GM12878 (cell line): ENCODE results near the gene ASB15. TPM values are rescaled to one million over a fixed set of nuclear protein-coding genes. Genes with fewer than 3 reads are reported as not detected.

Experiments
- ATAC-seq: fragments of 200-7000 bp; cut with Tn5 transposase; 3 replicates; pipeline ENCODE4 v1.9.1; 2020; ENCODE audit warnings: mild to moderate bottlenecking, moderate library complexity
- BruUV-seq: library from RNA; stranded (reverse); fragments of 400-500 nt; replicated peaks from 2 replicates; lab custom pipeline; 2021; lab: Mats Ljungman, UMichigan
- CTCF ChIA-PET: fragments of 300-600 bp; sonication (Branson Sonifier 250); formaldehyde crosslinking; extraction: SDS; loops from one replicate; lab custom pipeline; 2021; ENCODE audit warnings: inconsistent platforms; lab: Yijun Ruan, JAX
- POLR2A ChIA-PET: fragments of 350-600 bp; formaldehyde crosslinking; extraction: SDS; loops from one replicate; lab custom pipeline; 2021; ENCODE audit warnings: inconsistent platforms; lab: Charles Lee
- RAD21 ChIA-PET: fragments of 300-600 bp; sonication (Branson Sonifier 250); formaldehyde crosslinking; loops from one replicate; lab custom pipeline; 2023; ENCODE audit warnings: antibody characterized with exemption; ENCODE audit not compliant: unreplicated experiment; lab: Charles Lee
- SMC1A ChIA-PET: fragments of 300-600 bp; sonication (Branson Sonifier 250); formaldehyde crosslinking; loops from one replicate; lab custom pipeline; 2023; ENCODE audit not compliant: unreplicated experiment, uncharacterized antibody; lab: Charles Lee
- DNase-seq: peaks from one replicate; pipeline ENCODE4 v3.0.0-alpha.2; 2011; ENCODE audit warnings: low read depth, low spot score
- FAIRE-seq: peaks from 3 replicates; lab custom pipeline; 2011; peaks lifted over from hg19 to GRCh38; lab: Jason Lieb, UNC
- H2AFZ ChIP-seq: 2 replicates; pipeline ENCODE4 v1.6.0; 2011; ENCODE audit warnings: low read depth, low read length, control low read depth; ENCODE audit not compliant: control insufficient read depth
- H3K27ac ChIP-seq: 2 replicates; pipeline ENCODE4 v1.5.1; 2011; ENCODE audit warnings: control low read depth; ENCODE audit not compliant: control insufficient read depth, insufficient read depth
- H3K27me3 ChIP-seq, 2 experiments: replicated peaks in 1 of 2; 2 replicates each; pipeline versions ENCODE4 v1.6.0 to v1.6.1; 2011; ENCODE audit warnings: low read length in 1 of 2; ENCODE audit not compliant: control insufficient read depth in 2 of 2, insufficient read depth in 2 of 2
- H3K36me3 ChIP-seq, 2 experiments: 2 replicates each; pipeline ENCODE4 v1.5.1; 2011; ENCODE audit warnings: low read length in 1 of 2; ENCODE audit not compliant: control insufficient read depth in 2 of 2, insufficient read depth in 2 of 2
- H3K4me1 ChIP-seq: 2 replicates; pipeline ENCODE4 v1.6.1; 2011; ENCODE audit warnings: mild to moderate bottlenecking, low read length, moderate library complexity, mixed read lengths; ENCODE audit not compliant: control insufficient read depth, insufficient read depth
- H3K4me2 ChIP-seq: 2 replicates; pipeline ENCODE4 v1.6.0; 2011; ENCODE audit warnings: control low read depth; ENCODE audit not compliant: control insufficient read depth, insufficient read depth
- H3K4me3 ChIP-seq: fragments of 200-600 bp; sonication (generic); 2 replicates; pipeline ENCODE4 v1.5.1; 2016
- H3K79me2 ChIP-seq: 2 replicates; pipeline ENCODE4 v1.6.0; 2011; ENCODE audit warnings: low read length; ENCODE audit not compliant: control insufficient read depth, insufficient read depth
- H3K9ac ChIP-seq: 2 replicates; pipeline ENCODE4 v1.8.0; 2011; ENCODE audit warnings: low read length, control low read depth, mixed read lengths; ENCODE audit not compliant: control insufficient read depth, insufficient read depth
- H3K9me3 ChIP-seq: replicated peaks from 3 replicates; pipeline ENCODE4 v1.5.1; 2011; ENCODE audit warnings: mild to moderate bottlenecking, low read length; ENCODE audit not compliant: control insufficient read depth, insufficient read depth
- H4K20me1 ChIP-seq: 2 replicates; pipeline ENCODE4 v1.6.0; 2011; ENCODE audit not compliant: control insufficient read depth, insufficient read depth
- CEBPB ChIP-seq, 2 experiments: fragments of 150-350 bp in 1 of 2; IDR thresholded peaks; 2 replicates each; pipeline ENCODE4 v1.6.1; 2012 to 2014; ENCODE audit warnings: low read depth in 2 of 2, low read length in 2 of 2, borderline replicate concordance in 1 of 2, inconsistent platforms in 1 of 2
- E2F4 ChIP-seq: IDR thresholded peaks from 2 replicates; pipeline ENCODE4 v1.6.1; 2012; ENCODE audit warnings: low read depth, low read length, improper control_type of control experiment
- EZH2 ChIP-seq: IDR thresholded peaks from 2 replicates; pipeline ENCODE4 v1.6.1; 2012; ENCODE audit warnings: low read depth, mild to moderate bottlenecking, control low read depth, inconsistent platforms, low read length, borderline replicate concordance; ENCODE audit not compliant: control insufficient read depth
- HDGF ChIP-seq: fragments of 450-650 bp; IDR thresholded peaks from 2 replicates; pipeline ENCODE4 v1.6.1; 2016; ENCODE audit warnings: antibody characterized with exemption
- IKZF2 ChIP-seq, 2 experiments: fragments of 450-650 bp; IDR thresholded peaks; 2 replicates each; pipeline ENCODE4 v1.6.1; 2017; ENCODE audit warnings: mild to moderate bottlenecking in 2 of 2, moderate library complexity in 2 of 2
- KAT2A ChIP-seq: conservative IDR thresholded peaks from 2 replicates; pipeline ENCODE4 v1.6.1; 2011; ENCODE audit warnings: low read depth, low read length; ENCODE audit not compliant: control insufficient read depth
- LARP7 ChIP-seq: fragments of 450-650 bp; IDR thresholded peaks from 2 replicates; pipeline ENCODE4 v1.6.1; 2017; ENCODE audit warnings: mild to moderate bottlenecking
- MEF2B ChIP-seq: fragments of 450-650 bp; IDR thresholded peaks from 2 replicates; pipeline ENCODE4 v1.6.1; 2018; ENCODE audit warnings: mild to moderate bottlenecking, moderate library complexity; ENCODE audit not compliant: partially characterized antibody, poor library complexity, severe bottlenecking
- NR2C2 ChIP-seq: IDR thresholded peaks from 2 replicates; pipeline ENCODE4 v1.6.1; 2011; ENCODE audit warnings: borderline replicate concordance, low read depth; ENCODE audit not compliant: control insufficient read depth, insufficient read length
- RELA ChIP-seq: fragments of 450-650 bp; IDR thresholded peaks from 2 replicates; pipeline ENCODE4 v1.8.0; 2014; ENCODE audit warnings: borderline replicate concordance; ENCODE audit not compliant: partially characterized antibody
- SIX5 ChIP-seq: IDR thresholded peaks from 2 replicates; pipeline ENCODE4 v1.6.1; 2011; ENCODE audit warnings: mild to moderate bottlenecking, low read depth, low read length, moderate library complexity; ENCODE audit not compliant: severe bottlenecking
- SREBF2 ChIP-seq: IDR thresholded peaks from 2 replicates; pipeline ENCODE4 v1.6.1; 2012; ENCODE audit warnings: mild to moderate bottlenecking, low read length
- STAT1 ChIP-seq: fragments of 450-650 bp; conservative IDR thresholded peaks from 2 replicates; pipeline ENCODE4 v1.6.1; 2014; ENCODE audit warnings: antibody characterized with exemption, mild to moderate bottlenecking
- WGBS: methylation state at CpG from one replicate; pipeline ENCODE4 v1.1.6; 2016; ENCODE audit warnings: low lambda C conversion rate; ENCODE audit not compliant: insufficient replicate concordance, insufficient coverage; ENCODE audit errors: missing lambda C conversion rate; 5-methylcytosine and 5-hydroxymethylcytosine counted together
- in situ Hi-C: fragments of 300-500 bp; cut with MboI; formaldehyde crosslinking; loops from 9 replicates; pipeline ENCODE4 v1.14.3; 2018; ENCODE audit warnings: mixed read lengths
- intact Hi-C: fragments of 100-400 bp; cut with micrococcal nuclease; formaldehyde crosslinking; loops from one replicate; pipeline ENCODE4 v1.14.2; 2022; ENCODE audit not compliant: unreplicated experiment
- polyA plus RNA-seq, 11 experiments: library from polyadenylated mRNA; depleted of rRNA in 4 of 11; unstranded in 6 of 11; stranded (reverse) in 5 of 11; fragments of >200 nt; fragmentation: Nextera tagmentation in 4 of 11; fragmentation: Illumina TruSeq in 1 of 11; extraction: Ambion mirVana in 4 of 11; extraction: Trizol in 1 of 11; gene quantifications; 1 replicate in 1 of 11; 2 replicates in 10 of 11; pipeline versions ENCODE4 v1.2.1 to v1.2.3, GENCODE V29; 2011 to 2016; ENCODE audit warnings: inconsistent platforms in 2 of 11, missing spikeins in 2 of 11, low read depth in 1 of 11
- total RNA-seq, 4 experiments: library from RNA; depleted of rRNA in 3 of 4; stranded (reverse); fragments of >200 nt in 3 of 4; fragmentation: Illumina TruSeq in 1 of 4; extraction: Trizol in 1 of 4; gene quantifications; 2 replicates each; pipeline versions ENCODE4 v1.2.1 to v1.2.3, GENCODE V29; 2013 to 2021
- TF ChIP-seq, protein P1 (sequence below): fragments of 150-350 bp; IDR thresholded peaks from 2 replicates; pipeline ENCODE4 v1.6.1; 2014; ENCODE audit warnings: mild to moderate bottlenecking, low read depth, low read length
- TF ChIP-seq, protein P2 (sequence below): fragments of 450-650 bp; formaldehyde crosslinking; IDR thresholded peaks from 2 replicates; pipeline ENCODE4 v1.4.0; 2020; ENCODE audit warnings: mild to moderate bottlenecking, moderate library complexity
- TF ChIP-seq, protein P3 (sequence below): IDR thresholded peaks from 2 replicates; pipeline ENCODE4 v1.6.1; 2011; ENCODE audit warnings: borderline replicate concordance, low read depth, mild to moderate bottlenecking, moderate library complexity, mixed read lengths, low read length; ENCODE audit not compliant: insufficient read depth; ENCODE audit errors: extremely low read length

ASB15 gene
- total and polyA plus RNA-seq, 10 of the 15 experiments (the other 5 are each of a cell fraction or from before 2014, with no cell fraction given), result not detected

DNA sequence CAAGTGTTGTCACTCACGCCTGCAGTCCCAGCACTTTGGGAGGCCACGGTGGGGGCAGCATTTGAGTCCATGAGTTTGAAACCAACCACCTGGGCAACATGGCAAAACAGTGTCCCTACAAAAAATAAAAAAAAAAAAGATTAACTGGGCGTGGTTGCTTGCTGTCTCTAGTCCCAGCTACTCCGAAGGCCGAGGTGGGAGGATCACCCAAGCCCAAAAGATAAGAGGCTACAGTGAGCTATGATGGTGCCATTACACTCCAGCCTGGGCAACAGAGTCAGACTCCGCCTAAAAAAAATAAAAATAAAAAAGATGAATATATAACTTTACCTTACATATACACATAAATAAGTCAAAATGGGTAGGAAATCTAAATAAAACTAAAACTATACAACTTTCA is 51.5 kb downstream of the ASB15 start (continued):
- TF ChIP-seq, protein P1, sequence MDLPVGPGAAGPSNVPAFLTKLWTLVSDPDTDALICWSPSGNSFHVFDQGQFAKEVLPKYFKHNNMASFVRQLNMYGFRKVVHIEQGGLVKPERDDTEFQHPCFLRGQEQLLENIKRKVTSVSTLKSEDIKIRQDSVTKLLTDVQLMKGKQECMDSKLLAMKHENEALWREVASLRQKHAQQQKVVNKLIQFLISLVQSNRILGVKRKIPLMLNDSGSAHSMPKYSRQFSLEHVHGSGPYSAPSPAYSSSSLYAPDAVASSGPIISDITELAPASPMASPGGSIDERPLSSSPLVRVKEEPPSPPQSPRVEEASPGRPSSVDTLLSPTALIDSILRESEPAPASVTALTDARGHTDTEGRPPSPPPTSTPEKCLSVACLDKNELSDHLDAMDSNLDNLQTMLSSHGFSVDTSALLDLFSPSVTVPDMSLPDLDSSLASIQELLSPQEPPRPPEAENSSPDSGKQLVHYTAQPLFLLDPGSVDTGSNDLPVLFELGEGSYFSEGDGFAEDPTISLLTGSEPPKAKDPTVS, result no peak
- TF ChIP-seq STAT1 (no peak), EZH2 (no peak), HDGF (no peak), IKZF2 (IDR thresholded peaks at IDR 0.05) (no peak), LARP7 (no peak)
- TF ChIP-seq, protein P2, sequence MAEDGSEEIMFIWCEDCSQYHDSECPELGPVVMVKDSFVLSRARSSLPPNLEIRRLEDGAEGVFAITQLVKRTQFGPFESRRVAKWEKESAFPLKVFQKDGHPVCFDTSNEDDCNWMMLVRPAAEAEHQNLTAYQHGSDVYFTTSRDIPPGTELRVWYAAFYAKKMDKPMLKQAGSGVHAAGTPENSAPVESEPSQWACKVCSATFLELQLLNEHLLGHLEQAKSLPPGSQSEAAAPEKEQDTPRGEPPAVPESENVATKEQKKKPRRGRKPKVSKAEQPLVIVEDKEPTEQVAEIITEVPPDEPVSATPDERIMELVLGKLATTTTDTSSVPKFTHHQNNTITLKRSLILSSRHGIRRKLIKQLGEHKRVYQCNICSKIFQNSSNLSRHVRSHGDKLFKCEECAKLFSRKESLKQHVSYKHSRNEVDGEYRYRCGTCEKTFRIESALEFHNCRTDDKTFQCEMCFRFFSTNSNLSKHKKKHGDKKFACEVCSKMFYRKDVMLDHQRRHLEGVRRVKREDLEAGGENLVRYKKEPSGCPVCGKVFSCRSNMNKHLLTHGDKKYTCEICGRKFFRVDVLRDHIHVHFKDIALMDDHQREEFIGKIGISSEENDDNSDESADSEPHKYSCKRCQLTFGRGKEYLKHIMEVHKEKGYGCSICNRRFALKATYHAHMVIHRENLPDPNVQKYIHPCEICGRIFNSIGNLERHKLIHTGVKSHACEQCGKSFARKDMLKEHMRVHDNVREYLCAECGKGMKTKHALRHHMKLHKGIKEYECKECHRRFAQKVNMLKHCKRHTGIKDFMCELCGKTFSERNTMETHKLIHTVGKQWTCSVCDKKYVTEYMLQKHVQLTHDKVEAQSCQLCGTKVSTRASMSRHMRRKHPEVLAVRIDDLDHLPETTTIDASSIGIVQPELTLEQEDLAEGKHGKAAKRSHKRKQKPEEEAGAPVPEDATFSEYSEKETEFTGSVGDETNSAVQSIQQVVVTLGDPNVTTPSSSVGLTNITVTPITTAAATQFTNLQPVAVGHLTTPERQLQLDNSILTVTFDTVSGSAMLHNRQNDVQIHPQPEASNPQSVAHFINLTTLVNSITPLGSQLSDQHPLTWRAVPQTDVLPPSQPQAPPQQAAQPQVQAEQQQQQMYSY (CRISPR knock-in tag), result no peak

GRCh38 chr7:123655614-123656013 is 54.0 kb downstream of the ASB15 start, which contains the start of gene LMOD2:
TSS of gene LMOD2 (plus strand) at chr7:123655866. CDS start at chr7:123655964, 98 bp downstream.
- no TSS peak for BruUV-seq
- no peaks in the 10 kb centered on the region for H3K4me1 ChIP-seq
- no peak within 1 kb of the TSS for H3K4me2 ChIP-seq
- ChIA-PET CTCF (interaction anchor here (0.6 to 1.6 kb wide), 3 partner anchors 19 to 31 kb away, joined by 3 to 7 read pairs (median 5); no protein-coding TSS in a partner anchor), POLR2A (no interaction called here), SMC1A (no interaction called here), RAD21 (no interaction called here)
- DNase-seq (no peak), FAIRE-seq (no peak), ATAC-seq (no peak)
- intact Hi-C loops (no loop called here), in situ Hi-C loops (no loop called here)
- no peak within 1 kb of the TSS for H3K4me3 ChIP-seq
- H3K27me3 ChIP-seq, result no peaks in the 10 kb centered on the region; a peak in 1 of 4 replicates
- no peak within 1 kb of the TSS for H3K27ac ChIP-seq
- no peaks in the 10 kb centered on the region for H3K9me3 ChIP-seq
- H3K36me3 ChIP-seq, result no peaks in the 10 kb centered on the region
- no peak within 1 kb of the TSS for H2AFZ ChIP-seq
- 18% methylated on average over 6 of the region's 6 CpGs for WGBS
- no peaks in the 10 kb centered on the region for H4K20me1 ChIP-seq
- no peaks in the 10 kb centered on the region for H3K79me2 ChIP-seq
- H3K9ac ChIP-seq, result no peak within 1 kb of the TSS
- TF ChIP-seq SREBF2 (no peak), CEBPB (IDR thresholded peaks at IDR 0.05; ENCODE audit: borderline replicate concordance in 1 of 2, low read depth in 2 of 2, low read length in 2 of 2) (no peak), E2F4 (no peak), RELA (no peak), SIX5 (no peak), NR2C2 (no peak), KAT2A (no peak), MEF2B (no peak)
- TF ChIP-seq, protein P3, sequence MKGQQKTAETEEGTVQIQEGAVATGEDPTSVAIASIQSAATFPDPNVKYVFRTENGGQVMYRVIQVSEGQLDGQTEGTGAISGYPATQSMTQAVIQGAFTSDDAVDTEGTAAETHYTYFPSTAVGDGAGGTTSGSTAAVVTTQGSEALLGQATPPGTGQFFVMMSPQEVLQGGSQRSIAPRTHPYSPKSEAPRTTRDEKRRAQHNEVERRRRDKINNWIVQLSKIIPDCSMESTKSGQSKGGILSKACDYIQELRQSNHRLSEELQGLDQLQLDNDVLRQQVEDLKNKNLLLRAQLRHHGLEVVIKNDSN, result no peak
